Stomach smooth muscle (tissue), 2 donors: Measurements from ENCODE around the gene DMBX1.

Experiments used
- H3K27ac ChIP-seq: one replicate; pipeline ENCODE4 v1.7.0; 2013; ENCODE audit warnings: mild to moderate bottlenecking, low read length, inconsistent platforms
- H3K27me3 ChIP-seq, 2 donors: one replicate each; pipeline ENCODE4 v1.7.0; 2013; ENCODE audit warnings: low read length in 2 of 2; ENCODE audit not compliant: insufficient read depth in 2 of 2, control insufficient read depth in 1 of 2
- H3K36me3 ChIP-seq, 2 donors: one replicate each; pipeline ENCODE4 v1.7.0; 2013; ENCODE audit warnings: low read length in 2 of 2; ENCODE audit not compliant: control insufficient read depth in 2 of 2, insufficient read depth in 2 of 2
- H3K4me1 ChIP-seq: one replicate; pipeline ENCODE4 v1.7.0; 2013; ENCODE audit warnings: low read length; ENCODE audit not compliant: control insufficient read depth, insufficient read depth
- H3K4me3 ChIP-seq, 2 donors: one replicate each; pipeline ENCODE4 v1.7.0; 2013; ENCODE audit warnings: low read length in 2 of 2
- H3K9ac ChIP-seq, 2 donors: one replicate each; pipeline ENCODE4 v1.7.0; 2013; ENCODE audit warnings: low read length in 2 of 2, mild to moderate bottlenecking in 1 of 2
- H3K9me3 ChIP-seq, 2 donors: one replicate each; pipeline ENCODE4 v1.7.0; 2013; ENCODE audit warnings: low read length in 2 of 2; ENCODE audit not compliant: control insufficient read depth in 2 of 2
- donor health status: healthy.
- donor health status: Pancreatic carcinoma.

The DMBX1 gene

GRCh38 chr1:46473991-46474390, 15.6 kb upstream of the DMBX1 start:
- H3K4me3 ChIP-seq = no peak overlapping the region
- H3K27me3 ChIP-seq = peaks cover 19 to 35% of the 10 kb centered on the region in 2 donors
- no peak overlapping the region for H3K9ac ChIP-seq

GRCh38 chr1:46474570-46474969, 15.1 kb upstream of the DMBX1 start:
- H3K27ac ChIP-seq = no peak overlapping the region
- H3K9ac ChIP-seq = no peak overlapping the region
- H3K27me3 ChIP-seq = peaks cover 21 to 36% of the 10 kb centered on the region in 2 donors
- no peaks in the 10 kb centered on the region for H3K4me1 ChIP-seq
- H3K36me3 ChIP-seq = no peaks in the 10 kb centered on the region
- no peaks in the 10 kb centered on the region for H3K9me3 ChIP-seq
- no peak overlapping the region for H3K4me3 ChIP-seq

More at GRCh38 chr1:46473991-46474390, 15.6 kb upstream of the DMBX1 start:
- no peaks in the 10 kb centered on the region for H3K9me3 ChIP-seq
- no peaks in the 10 kb centered on the region for H3K4me1 ChIP-seq
- no peak overlapping the region for H3K27ac ChIP-seq
- no peaks in the 10 kb centered on the region for H3K36me3 ChIP-seq

GRCh38 chr1:46476673-46477072, 13.0 kb upstream of the DMBX1 start:
- Histone ChIP-seq H3K36me3 (no peaks in the 10 kb centered on the region), H3K27me3 (peaks cover 28 to 37% of the 10 kb centered on the region in 2 donors), H3K4me1 (no peaks in the 10 kb centered on the region), H3K27ac (no peak overlapping the region), H3K4me3 (no peak overlapping the region), H3K9ac (no peak overlapping the region), H3K9me3 (no peaks in the 10 kb centered on the region)

- peaks cover 28 to 37% of the 10 kb centered on the region in 2 donors for H3K27me3 ChIP-seq
- H3K9me3 ChIP-seq = no peaks in the 10 kb centered on the region
- H3K9ac ChIP-seq = no peak overlapping the region
- no peaks in the 10 kb centered on the region for H3K36me3 ChIP-seq
- H3K4me3 ChIP-seq = no peak overlapping the region
- H3K4me1 ChIP-seq = no peaks in the 10 kb centered on the region
- H3K27ac ChIP-seq = no peak overlapping the region
These were observed 12.3 kb upstream of the DMBX1 start for GRCh38 chr1:46477153-46477929.

GRCh38 chr1:46478721-46479485, 10.7 kb upstream of the DMBX1 start:
- Histone ChIP-seq H3K4me1 (no peaks in the 10 kb centered on the region), H3K27ac (no peak overlapping the region), H3K9ac (no peak overlapping the region), H3K9me3 (no peaks in the 10 kb centered on the region), H3K4me3 (no peak overlapping the region), H3K36me3 (no peaks in the 10 kb centered on the region), H3K27me3 (peaks cover 30 to 40% of the 10 kb centered on the region in 2 donors)

DNA sequence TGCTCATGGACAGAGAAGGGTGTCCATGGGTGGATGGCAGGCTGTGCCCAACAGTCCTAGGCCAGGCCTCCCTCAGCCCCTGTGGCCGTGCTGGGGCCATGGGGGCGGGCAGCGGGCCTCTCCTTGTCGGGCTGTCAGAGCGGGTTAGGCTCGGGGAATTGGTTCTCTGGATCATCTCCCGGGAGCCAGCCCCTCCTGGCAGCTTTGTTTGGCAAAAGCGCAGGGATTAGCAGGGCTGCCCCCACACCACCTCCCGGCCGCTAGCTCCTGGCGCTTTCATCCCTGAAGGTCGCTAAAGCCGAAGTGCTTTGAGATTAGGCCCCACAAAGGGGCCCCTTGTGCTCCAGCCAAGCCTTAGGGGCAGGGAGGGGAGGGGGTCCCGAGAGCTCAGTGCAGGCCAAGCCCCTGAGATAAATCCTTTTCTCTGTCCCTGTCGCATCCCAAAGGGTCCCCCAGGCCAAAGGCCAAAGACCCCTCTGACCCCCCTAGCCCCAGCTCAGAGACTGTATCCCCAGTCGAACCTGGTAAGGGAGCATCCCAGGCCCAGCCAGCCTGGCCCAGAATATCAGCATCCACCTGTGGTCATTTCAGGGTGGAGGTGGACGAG, 9.8 kb upstream of the DMBX1 start:
- Histone ChIP-seq H3K27me3 (peaks cover 33 to 37% of the 10 kb centered on the region in 2 donors), H3K9ac (no peak overlapping the region), H3K36me3 (no peaks in the 10 kb centered on the region), H3K9me3 (no peaks in the 10 kb centered on the region), H3K4me3 (no peak overlapping the region), H3K27ac (no peak overlapping the region), H3K4me1 (no peaks in the 10 kb centered on the region)

- Histone ChIP-seq H3K4me3 (no peak overlapping the region), H3K27ac (no peak overlapping the region), H3K36me3 (no peaks in the 10 kb centered on the region), H3K4me1 (no peaks in the 10 kb centered on the region), H3K9me3 (no peaks in the 10 kb centered on the region), H3K27me3 (peaks cover 38 to 42% of the 10 kb centered on the region in 2 donors), H3K9ac (no peak overlapping the region)
These were observed 8.5 kb upstream of the DMBX1 start for GRCh38 chr1:46480959-46481646.

DNA sequence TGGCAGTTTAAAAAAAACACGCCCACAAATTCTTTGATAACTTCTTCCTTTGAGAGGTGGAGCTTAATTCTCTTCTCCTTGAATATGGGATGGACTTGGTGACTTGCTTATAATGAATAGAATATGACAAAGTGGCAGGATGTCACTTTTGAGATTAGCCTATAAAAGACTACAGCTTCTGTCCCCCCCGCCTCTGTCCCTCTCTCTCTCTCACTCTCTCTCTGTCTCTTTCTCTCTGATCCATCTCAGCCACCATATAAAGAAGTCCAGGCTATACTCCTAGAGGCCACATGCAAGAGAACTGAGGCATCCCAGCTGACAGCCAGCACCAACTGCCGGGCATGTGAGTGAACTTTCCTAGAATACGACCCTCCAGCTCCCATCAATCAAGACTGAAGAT, 7.7 kb upstream of the DMBX1 start:
- Histone ChIP-seq H3K4me1 (no peaks in the 10 kb centered on the region), H3K27me3 (peaks cover 43 to 46% of the 10 kb centered on the region in 2 donors), H3K9me3 (no peaks in the 10 kb centered on the region), H3K27ac (no peak overlapping the region), H3K9ac (no peak overlapping the region), H3K36me3 (no peaks in the 10 kb centered on the region), H3K4me3 (no peak overlapping the region)

DNA sequence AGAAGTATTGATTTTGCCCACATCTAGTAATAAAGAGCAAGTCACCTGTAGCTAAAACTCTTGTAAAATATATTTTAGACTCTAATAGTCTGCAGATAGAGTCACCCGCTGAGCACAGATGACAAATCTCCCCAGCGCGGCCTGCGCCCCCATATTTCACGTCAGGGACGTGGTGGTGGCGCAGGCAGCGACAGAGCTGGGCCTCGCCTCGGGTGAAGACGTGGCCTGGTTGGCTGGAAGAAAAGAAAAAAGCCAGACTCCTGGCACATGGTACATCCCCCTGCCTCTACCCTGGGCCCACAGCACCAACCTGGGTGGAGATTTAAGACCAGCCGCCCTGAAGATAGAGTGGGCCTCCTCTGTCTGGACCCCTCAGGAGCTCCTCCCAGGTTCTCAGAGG, 6.0 kb upstream of the DMBX1 start:
- no peaks in the 10 kb centered on the region for H3K4me1 ChIP-seq
- H3K9ac ChIP-seq = no peak overlapping the region
- H3K36me3 ChIP-seq = no peaks in the 10 kb centered on the region
- no peaks in the 10 kb centered on the region for H3K9me3 ChIP-seq
- no peak overlapping the region for H3K27ac ChIP-seq
- H3K27me3 ChIP-seq = peaks cover 47 to 50% of the 10 kb centered on the region in 2 donors
- H3K4me3 ChIP-seq = no peak overlapping the region

GRCh38 chr1:46484783-46485490, 4.7 kb upstream of the DMBX1 start:
- Histone ChIP-seq H3K4me1 (peaks cover 11% of the 10 kb centered on the region), H3K27me3 (peaks cover 52 to 61% of the 10 kb centered on the region in 2 donors), H3K27ac (no peak overlapping the region), H3K36me3 (no peaks in the 10 kb centered on the region), H3K4me3 (no peak overlapping the region), H3K9me3 (no peaks in the 10 kb centered on the region), H3K9ac (no peak overlapping the region)
